ENCODE data around the gene AK5.

DNA sequence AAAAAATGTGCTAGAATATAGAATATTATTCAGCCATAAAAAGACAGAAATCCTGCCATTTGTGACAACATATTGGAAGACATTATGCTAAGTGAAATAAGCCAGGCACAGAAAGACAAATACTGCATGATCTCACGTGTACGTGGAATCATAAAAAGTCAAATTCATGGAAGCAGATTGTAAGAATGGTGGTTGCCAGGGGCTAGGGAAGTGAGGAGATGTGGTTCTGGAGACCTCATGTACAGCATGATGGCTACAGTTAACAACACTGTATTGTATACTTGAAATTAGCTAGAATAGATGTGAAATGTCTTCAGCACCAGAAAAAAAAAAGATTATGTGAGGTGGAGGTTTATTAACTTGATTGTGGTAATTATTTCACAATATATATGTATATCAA, 234.3 kb downstream of the AK5 start:
- TF ChIP-seq, protein P1, sequence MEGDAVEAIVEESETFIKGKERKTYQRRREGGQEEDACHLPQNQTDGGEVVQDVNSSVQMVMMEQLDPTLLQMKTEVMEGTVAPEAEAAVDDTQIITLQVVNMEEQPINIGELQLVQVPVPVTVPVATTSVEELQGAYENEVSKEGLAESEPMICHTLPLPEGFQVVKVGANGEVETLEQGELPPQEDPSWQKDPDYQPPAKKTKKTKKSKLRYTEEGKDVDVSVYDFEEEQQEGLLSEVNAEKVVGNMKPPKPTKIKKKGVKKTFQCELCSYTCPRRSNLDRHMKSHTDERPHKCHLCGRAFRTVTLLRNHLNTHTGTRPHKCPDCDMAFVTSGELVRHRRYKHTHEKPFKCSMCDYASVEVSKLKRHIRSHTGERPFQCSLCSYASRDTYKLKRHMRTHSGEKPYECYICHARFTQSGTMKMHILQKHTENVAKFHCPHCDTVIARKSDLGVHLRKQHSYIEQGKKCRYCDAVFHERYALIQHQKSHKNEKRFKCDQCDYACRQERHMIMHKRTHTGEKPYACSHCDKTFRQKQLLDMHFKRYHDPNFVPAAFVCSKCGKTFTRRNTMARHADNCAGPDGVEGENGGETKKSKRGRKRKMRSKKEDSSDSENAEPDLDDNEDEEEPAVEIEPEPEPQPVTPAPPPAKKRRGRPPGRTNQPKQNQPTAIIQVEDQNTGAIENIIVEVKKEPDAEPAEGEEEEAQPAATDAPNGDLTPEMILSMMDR (IDR thresholded peaks at IDR 0.05) = no peak
- TF ChIP-seq EP300 (IDR thresholded peaks at IDR 0.05) = no peak
- no peak for TF ChIP-seq POLR2A (IDR thresholded peaks at IDR 0.05)

Data from tibial nerve (tissue), 4 donors.